ENCODE results near the gene SLIT3. TPM values are rescaled to one million over a fixed set of nuclear protein-coding genes. Genes with fewer than 3 reads are reported as not detected.

Gene SLIT3
- total and polyA plus RNA-seq, 5 donors from 2014 or later = not detected

DNA sequence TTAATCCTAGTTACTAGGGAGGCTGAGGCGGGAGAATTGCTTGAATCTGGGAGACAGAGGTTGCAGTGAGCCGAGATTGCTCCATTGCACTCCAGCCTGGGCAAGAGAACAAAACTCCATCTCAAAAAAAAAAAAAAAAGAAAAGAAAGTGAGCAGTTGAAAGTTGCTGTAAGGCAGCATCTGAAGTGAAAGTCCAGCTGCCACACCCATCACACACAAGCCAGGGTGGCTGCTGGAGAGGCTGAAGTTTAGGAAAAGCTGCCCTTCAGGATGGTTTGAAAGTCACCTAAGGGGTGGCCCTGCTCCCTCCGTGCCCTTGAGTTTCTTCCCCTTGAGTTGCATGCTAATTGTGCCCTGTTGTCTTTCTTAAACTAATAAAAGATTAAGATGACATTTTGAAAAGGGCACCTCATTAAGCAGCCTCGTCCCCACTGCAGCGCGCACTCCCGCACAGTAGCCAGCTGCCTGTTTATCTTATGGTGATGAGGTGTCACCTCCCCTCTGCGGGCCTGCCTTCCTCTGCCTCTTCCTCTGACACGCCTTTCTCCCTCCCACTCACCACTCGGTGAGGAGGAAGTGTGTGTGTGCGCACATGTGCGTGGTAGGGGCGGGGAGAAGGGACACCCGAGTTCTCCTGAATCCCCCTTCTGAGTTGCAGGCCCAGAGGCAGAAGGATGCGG, 617.6 kb downstream of the SLIT3 start:
- no peaks in the 10 kb centered on the region for H3K36me3 ChIP-seq (ENCODE audit: control insufficient read depth, insufficient read depth, low read length)
- Mint-ChIP-seq H3K4me3 (peak overlapping the region; percentile 39 to 73 (median 61)), H3K27ac (peak overlapping the region; percentile 53 to 88 (median 87)), H3K4me1 (peaks cover 0 to 18% (median 3%) of the 10 kb centered on the region in 4 donors), H3K36me3 (no peaks in the 10 kb centered on the region), H3K27me3 (no peaks in the 10 kb centered on the region), H3K9me3 (no peaks in the 10 kb centered on the region)
- H3K27me3 ChIP-seq (ENCODE audit: control insufficient read depth, insufficient read depth, low read length) = no peaks in the 10 kb centered on the region
- H3K4me1 ChIP-seq (ENCODE audit: control insufficient read depth, insufficient read depth, low read length, poor library complexity, severe bottlenecking) = peaks cover 6% of the 10 kb centered on the region
- ATAC-seq (ENCODE audit: low read depth in 2 of 2) (peak; percentile 72 to 80), DNase-seq (peak in 2 of 3 donors; percentile 22 to 77)
- no peak overlapping the region for H3K27ac ChIP-seq (ENCODE audit: insufficient read depth, low read length, poor library complexity, severe bottlenecking)
- H3K4me3 ChIP-seq (ENCODE audit: low read depth, low read length) = peak overlapping the region; percentile 41
- no peaks in the 10 kb centered on the region for H3K9me3 ChIP-seq (ENCODE audit: control insufficient read depth in 2 of 2, low read length in 2 of 2)

- H3K36me3 ChIP-seq (ENCODE audit: control insufficient read depth, insufficient read depth, low read length) = no peaks in the 10 kb centered on the region
- ATAC-seq (ENCODE audit: low read depth in 2 of 2) = no peak
- no peaks in the 10 kb centered on the region for H3K27me3 ChIP-seq (ENCODE audit: control insufficient read depth, insufficient read depth, low read length)
- no peaks in the 10 kb centered on the region for H3K36me3 Mint-ChIP-seq
- H3K4me3 ChIP-seq (ENCODE audit: low read depth, low read length) = no peak overlapping the region
- no peaks in the 10 kb centered on the region for H3K9me3 Mint-ChIP-seq
- H3K4me1 Mint-ChIP-seq = peaks cover 0 to 18% (median 3%) of the 10 kb centered on the region in 4 donors
- DNase-seq = peak in 1 of 3 donors; percentile 16
- H3K4me3 Mint-ChIP-seq = no peak overlapping the region
- peaks cover 6% of the 10 kb centered on the region for H3K4me1 ChIP-seq (ENCODE audit: control insufficient read depth, insufficient read depth, low read length, poor library complexity, severe bottlenecking)
- no peaks in the 10 kb centered on the region for H3K9me3 ChIP-seq (ENCODE audit: control insufficient read depth in 2 of 2, low read length in 2 of 2)
- H3K27ac Mint-ChIP-seq = peak overlapping the region in 2 of 3 donors; percentile 15 to 52
- H3K27me3 Mint-ChIP-seq = no peaks in the 10 kb centered on the region
- no peak overlapping the region for H3K27ac ChIP-seq (ENCODE audit: insufficient read depth, low read length, poor library complexity, severe bottlenecking)
Observed at GRCh38 chr5:168681556-168682183, 619.3 kb downstream of the SLIT3 start.

DNA sequence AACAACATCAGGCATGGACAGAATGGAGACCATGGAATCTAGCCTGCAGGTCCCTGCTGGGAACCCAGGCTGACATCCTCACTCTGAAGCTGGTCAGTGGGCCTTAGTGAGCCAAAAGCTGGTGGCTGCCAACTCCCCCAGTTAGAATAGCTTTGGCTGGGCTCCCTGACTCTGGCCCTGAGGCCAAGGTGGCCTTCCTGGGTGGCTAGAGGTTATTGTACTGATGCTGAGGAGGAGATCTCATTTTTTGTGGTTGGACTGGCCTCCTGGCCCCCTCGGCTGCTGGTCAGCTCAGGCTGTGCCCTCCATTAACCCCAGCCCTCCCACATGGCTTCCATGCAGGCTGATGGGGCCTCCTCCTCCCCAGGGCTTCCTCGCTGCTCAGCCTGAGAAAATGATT, 620.5 kb downstream of the SLIT3 start:
- Mint-ChIP-seq H3K4me1 (peaks cover 0 to 18% (median 3%) of the 10 kb centered on the region in 4 donors), H3K9me3 (peaks cover 0 to 1% (median 0%) of the 10 kb centered on the region in 7 donors), H3K4me3 (no peak overlapping the region), H3K27ac (no peak overlapping the region), H3K27me3 (no peaks in the 10 kb centered on the region), H3K36me3 (no peaks in the 10 kb centered on the region)
- no peak for ATAC-seq (ENCODE audit: low read depth in 2 of 2)
- DNase-seq = no peak
- H3K4me1 ChIP-seq (ENCODE audit: control insufficient read depth, insufficient read depth, low read length, poor library complexity, severe bottlenecking) = peaks cover 6% of the 10 kb centered on the region
- H3K4me3 ChIP-seq (ENCODE audit: low read depth, low read length) = no peak overlapping the region
- no peaks in the 10 kb centered on the region for H3K27me3 ChIP-seq (ENCODE audit: control insufficient read depth, insufficient read depth, low read length)
- no peaks in the 10 kb centered on the region for H3K9me3 ChIP-seq (ENCODE audit: control insufficient read depth in 2 of 2, low read length in 2 of 2)
- H3K27ac ChIP-seq (ENCODE audit: insufficient read depth, low read length, poor library complexity, severe bottlenecking) = no peak overlapping the region
- no peaks in the 10 kb centered on the region for H3K36me3 ChIP-seq (ENCODE audit: control insufficient read depth, insufficient read depth, low read length)

GRCh38 chr5:168679515-168679920, 621.4 kb downstream of the SLIT3 start:
- H3K4me1 ChIP-seq (ENCODE audit: control insufficient read depth, insufficient read depth, low read length, poor library complexity, severe bottlenecking) = peaks cover 6% of the 10 kb centered on the region
- no peak overlapping the region for H3K27ac Mint-ChIP-seq
- no peaks in the 10 kb centered on the region for H3K27me3 Mint-ChIP-seq
- peaks cover 0 to 1% (median 0%) of the 10 kb centered on the region in 7 donors for H3K9me3 Mint-ChIP-seq
- no peak overlapping the region for H3K4me3 Mint-ChIP-seq
- no peaks in the 10 kb centered on the region for H3K36me3 Mint-ChIP-seq
- no peaks in the 10 kb centered on the region for H3K36me3 ChIP-seq (ENCODE audit: control insufficient read depth, insufficient read depth, low read length)
- peak; percentile 9 to 69 (median 47) for DNase-seq
- no peaks in the 10 kb centered on the region for H3K27me3 ChIP-seq (ENCODE audit: control insufficient read depth, insufficient read depth, low read length)
- no peak overlapping the region for H3K27ac ChIP-seq (ENCODE audit: insufficient read depth, low read length, poor library complexity, severe bottlenecking)
- H3K4me3 ChIP-seq (ENCODE audit: low read depth, low read length) = no peak overlapping the region
- H3K4me1 Mint-ChIP-seq = peaks cover 0 to 18% (median 3%) of the 10 kb centered on the region in 4 donors
- no peak for ATAC-seq (ENCODE audit: low read depth in 2 of 2)
- no peaks in the 10 kb centered on the region for H3K9me3 ChIP-seq (ENCODE audit: control insufficient read depth in 2 of 2, low read length in 2 of 2)

DNA sequence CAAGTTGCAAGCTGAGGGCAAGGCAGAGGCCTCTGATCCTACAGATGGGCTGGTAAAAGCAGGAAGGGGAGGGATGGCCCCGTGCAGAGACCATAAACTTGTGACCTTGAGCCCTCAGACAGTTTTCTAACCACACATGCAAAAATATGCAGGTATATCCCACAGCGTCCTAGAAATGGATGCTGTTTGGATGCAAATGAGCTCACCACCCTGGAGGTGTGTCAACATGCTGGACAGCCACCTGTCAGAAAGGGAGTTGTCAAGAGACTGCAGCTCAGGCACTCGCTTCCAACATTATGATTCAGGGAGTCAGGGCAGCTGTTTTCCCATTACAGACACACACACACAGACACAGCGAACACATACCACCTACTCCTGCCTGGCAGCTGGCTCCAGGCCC, 624.4 kb downstream of the SLIT3 start:
- peaks cover 0 to 1% (median 0%) of the 10 kb centered on the region in 7 donors for H3K9me3 Mint-ChIP-seq
- Histone ChIP-seq H3K36me3 (ENCODE audit: control insufficient read depth, insufficient read depth, low read length) (no peaks in the 10 kb centered on the region), H3K9me3 (ENCODE audit: control insufficient read depth in 2 of 2, low read length in 2 of 2) (no peaks in the 10 kb centered on the region), H3K4me3 (ENCODE audit: low read depth, low read length) (no peak overlapping the region), H3K27ac (ENCODE audit: insufficient read depth, low read length, poor library complexity, severe bottlenecking) (no peak overlapping the region), H3K4me1 (ENCODE audit: control insufficient read depth, insufficient read depth, low read length, poor library complexity, severe bottlenecking) (no peaks in the 10 kb centered on the region), H3K27me3 (ENCODE audit: control insufficient read depth, insufficient read depth, low read length) (no peaks in the 10 kb centered on the region)
- no peaks in the 10 kb centered on the region for H3K27me3 Mint-ChIP-seq
- no peak overlapping the region for H3K27ac Mint-ChIP-seq
- peaks cover 0 to 5% (median 0%) of the 10 kb centered on the region in 4 donors for H3K4me1 Mint-ChIP-seq
- ATAC-seq (ENCODE audit: low read depth in 2 of 2) (no peak), DNase-seq (no peak)
- H3K4me3 Mint-ChIP-seq = no peak overlapping the region
- no peaks in the 10 kb centered on the region for H3K36me3 Mint-ChIP-seq

GRCh38 chr5:168675883-168676408, 625.0 kb downstream of the SLIT3 start:
- Histone ChIP-seq H3K27me3 (ENCODE audit: control insufficient read depth, insufficient read depth, low read length) (no peaks in the 10 kb centered on the region), H3K27ac (ENCODE audit: insufficient read depth, low read length, poor library complexity, severe bottlenecking) (no peak overlapping the region), H3K4me3 (ENCODE audit: low read depth, low read length) (no peak overlapping the region), H3K36me3 (ENCODE audit: control insufficient read depth, insufficient read depth, low read length) (no peaks in the 10 kb centered on the region), H3K4me1 (ENCODE audit: control insufficient read depth, insufficient read depth, low read length, poor library complexity, severe bottlenecking) (no peaks in the 10 kb centered on the region), H3K9me3 (ENCODE audit: control insufficient read depth in 2 of 2, low read length in 2 of 2) (no peaks in the 10 kb centered on the region)
- Mint-ChIP-seq H3K4me3 (no peak overlapping the region), H3K36me3 (no peaks in the 10 kb centered on the region), H3K27ac (no peak overlapping the region), H3K9me3 (peaks cover 0 to 1% (median 0%) of the 10 kb centered on the region in 7 donors), H3K27me3 (no peaks in the 10 kb centered on the region), H3K4me1 (no peaks in the 10 kb centered on the region)
- no peak for DNase-seq
- ATAC-seq (ENCODE audit: low read depth in 2 of 2) = no peak

GRCh38 chr5:168674893-168675482, 626.0 kb downstream of the SLIT3 start:
- Histone ChIP-seq H3K9me3 (ENCODE audit: control insufficient read depth in 2 of 2, low read length in 2 of 2) (no peaks in the 10 kb centered on the region), H3K4me3 (ENCODE audit: low read depth, low read length) (no peak overlapping the region), H3K27ac (ENCODE audit: insufficient read depth, low read length, poor library complexity, severe bottlenecking) (no peak overlapping the region), H3K36me3 (ENCODE audit: control insufficient read depth, insufficient read depth, low read length) (no peaks in the 10 kb centered on the region), H3K27me3 (ENCODE audit: control insufficient read depth, insufficient read depth, low read length) (no peaks in the 10 kb centered on the region), H3K4me1 (ENCODE audit: control insufficient read depth, insufficient read depth, low read length, poor library complexity, severe bottlenecking) (no peaks in the 10 kb centered on the region)
- Mint-ChIP-seq H3K4me3 (no peak overlapping the region), H3K36me3 (no peaks in the 10 kb centered on the region), H3K4me1 (no peaks in the 10 kb centered on the region), H3K9me3 (peaks cover 0 to 1% (median 0%) of the 10 kb centered on the region in 7 donors), H3K27me3 (no peaks in the 10 kb centered on the region), H3K27ac (no peak overlapping the region)
- ATAC-seq (ENCODE audit: low read depth in 2 of 2) (no peak), DNase-seq (no peak)

Data from CD4-positive, CD25-positive, alpha-beta regulatory T cell (primary cell).